B cell (primary cell): ENCODE data around the gene TRUB1. TPM values are rescaled to one million over a fixed set of nuclear protein-coding genes. Genes with fewer than 3 reads are reported as not detected.

ENCODE experiments used
- ATAC-seq: fragments of 200-7000 bp; cut with Tn5 transposase; one replicate; pipeline ENCODE4 v1.10.0; 2021; ENCODE audit warnings: low read depth, mild to moderate bottlenecking, moderate number of reproducible peaks, moderate library complexity
- CTCF ChIA-PET: fragments of 350-600 bp; sonication (Branson Sonifier 250); formaldehyde crosslinking; loops from one replicate; lab custom pipeline; 2021; ENCODE audit warnings: antibody characterized with exemption, inconsistent platforms; lab: Charles Lee
- POLR2A ChIA-PET: fragments of 350-600 bp; sonication (Branson Sonifier 250); formaldehyde crosslinking; loops from one replicate; lab custom pipeline; 2021; ENCODE audit warnings: antibody characterized with exemption; lab: Charles Lee
- DNase-seq: peaks from one replicate; pipeline ENCODE4 v3.0.0; 2013
- H2AFZ ChIP-seq: 2 replicates; pipeline ENCODE4 v1.6.1; 2012; ENCODE audit warnings: mild to moderate bottlenecking, low read depth, low read length; ENCODE audit not compliant: insufficient read depth, poor library complexity, severe bottlenecking
- H3K27ac ChIP-seq, 2 donors: 1 replicate in 1 of 2; 2 replicates in 1 of 2; pipeline ENCODE4 v1.5.1; 2012 to 2013; ENCODE audit warnings: low read length in 2 of 2, mild to moderate bottlenecking in 2 of 2, moderate library complexity in 1 of 2
- H3K27me3 ChIP-seq, 4 experiments: fragments of 200-600 bp in 1 of 4; sonication (generic) in 1 of 4; replicated peaks in 1 of 4; 1 replicate in 2 of 4; 2 replicates in 2 of 4; pipeline versions ENCODE4 v1.6.1 to v1.7.0; 2013 to 2016; ENCODE audit warnings: low read length in 3 of 4, mild to moderate bottlenecking in 2 of 4, mixed read lengths in 1 of 4, moderate library complexity in 1 of 4; ENCODE audit not compliant: insufficient read depth in 4 of 4, control insufficient read depth in 3 of 4; ENCODE audit errors: control extremely low read depth in 1 of 4
- H3K36me3 ChIP-seq, 2 experiments: replicated peaks in 1 of 2; 1 replicate in 1 of 2; 2 replicates in 1 of 2; pipeline versions ENCODE4 v1.6.1 to v1.7.1; 2013; ENCODE audit warnings: low read length in 1 of 2; ENCODE audit not compliant: insufficient read depth in 2 of 2, control insufficient read depth in 1 of 2; ENCODE audit errors: control extremely low read depth in 1 of 2, extremely low read depth in 1 of 2
- H3K4me1 ChIP-seq, 2 donors: fragments of 200-600 bp in 1 of 2; sonication (generic) in 1 of 2; 1 replicate in 1 of 2; 2 replicates in 1 of 2; pipeline versions ENCODE4 v1.5.1 to v1.6.1; 2013 to 2017; ENCODE audit warnings: low read length in 2 of 2; ENCODE audit not compliant: control insufficient read depth in 2 of 2, insufficient read depth in 2 of 2
- H3K4me2 ChIP-seq: replicated peaks from 2 replicates; pipeline ENCODE3; 2012; ENCODE audit warnings: mild to moderate bottlenecking, low read depth, low read length; ENCODE audit not compliant: poor library complexity, severe bottlenecking
- H3K4me3 ChIP-seq, 5 experiments: fragments of 200-600 bp in 1 of 5; sonication (generic) in 1 of 5; 1 replicate in 3 of 5; 2 replicates in 2 of 5; pipeline versions ENCODE4 v1.5.1 to v1.7.0; 2011 to 2016; ENCODE audit warnings: low read length in 4 of 5, mild to moderate bottlenecking in 4 of 5, low read depth in 2 of 5, control low read depth in 1 of 5, moderate library complexity in 1 of 5; ENCODE audit not compliant: insufficient read depth in 1 of 5; ENCODE audit errors: control extremely low read depth in 1 of 5, extremely low read depth in 1 of 5
- H3K79me2 ChIP-seq: fragments of 200-600 bp; sonication (generic); one replicate; pipeline ENCODE4 v1.6.0; 2016; ENCODE audit warnings: low read length; ENCODE audit not compliant: control insufficient read depth, insufficient read depth
- H3K9ac ChIP-seq: fragments of 200-600 bp; sonication (generic); 2 replicates; pipeline ENCODE4 v1.6.1; 2017; ENCODE audit warnings: mild to moderate bottlenecking, low read length, moderate library complexity
- H3K9me3 ChIP-seq, 3 donors: one replicate each; pipeline versions ENCODE4 v1.6.1 to v1.7.1; 2013; ENCODE audit warnings: low read length in 2 of 3; ENCODE audit not compliant: control insufficient read depth in 2 of 3, insufficient read depth in 1 of 3; ENCODE audit errors: control extremely low read depth in 1 of 3
- H4K20me1 ChIP-seq: 2 replicates; pipeline ENCODE4 v1.6.0; 2012; ENCODE audit warnings: mild to moderate bottlenecking, low read length; ENCODE audit not compliant: insufficient read depth, control insufficient read depth, poor library complexity, severe bottlenecking
- H3K27ac Mint-ChIP-seq: one replicate; pipeline ENCODE4 v1.8.0; 2021; ENCODE audit warnings: mixed read lengths
- H3K27me3 Mint-ChIP-seq: one replicate; pipeline ENCODE4 v1.8.0; 2021; ENCODE audit warnings: mixed read lengths
- H3K4me1 Mint-ChIP-seq: one replicate; pipeline ENCODE4 v1.8.0; 2021; ENCODE audit warnings: mixed read lengths
- H3K4me3 Mint-ChIP-seq: one replicate; pipeline ENCODE4 v1.8.0; 2021; ENCODE audit warnings: mixed read lengths
- H3K9me3 Mint-ChIP-seq: one replicate; pipeline ENCODE4 v1.8.0; 2022; ENCODE audit warnings: mixed read lengths; ENCODE audit not compliant: insufficient read depth
- CTCF ChIP-seq: fragments of 200-600 bp; IDR thresholded peaks from one replicate; pipeline ENCODE4 v1.8.0; 2022; ENCODE audit warnings: antibody characterized with exemption, mild to moderate bottlenecking
- EZH2 ChIP-seq: IDR thresholded peaks from 2 replicates; pipeline ENCODE4 v1.6.1; 2012; ENCODE audit warnings: borderline replicate concordance, low read depth, mild to moderate bottlenecking, moderate library complexity, low read length; ENCODE audit not compliant: insufficient read depth, poor library complexity, severe bottlenecking
- WGBS: methylation state at CpG from one replicate; pipeline ENCODE4 v1.1.5; 2013; ENCODE audit warnings: missing lambda C conversion rate; ENCODE audit not compliant: insufficient coverage; 5-methylcytosine and 5-hydroxymethylcytosine counted together
- intact Hi-C: fragments of 100-400 bp; cut with micrococcal nuclease; formaldehyde crosslinking; loops from one replicate; pipeline ENCODE4 v1.10.0; 2022
- polyA plus RNA-seq: library from polyadenylated mRNA; depleted of rRNA; stranded (reverse); fragments of >200 nt; gene quantifications from 2 replicates; pipeline ENCODE4 v1.2.3, GENCODE V29; 2012
- total RNA-seq, 2 donors: library from RNA; stranded (reverse); fragments of 120-200 nt in 1 of 2; gene quantifications; 1 replicate in 1 of 2; 2 replicates in 1 of 2; pipeline versions ENCODE4 v1.2.3 to v1.2.4, GENCODE V29; 2013 to 2022

Gene TRUB1
- total and polyA plus RNA-seq, 2 donors (not counting 1 experiment from before 2014, with no cell fraction given), result 6.5 to 15.7 TPM

GRCh38 chr10:114905450-114905849 is 32.5 kb upstream of the TRUB1 start:
- Histone ChIP-seq H3K9ac (no peak overlapping the region), H2AFZ (no peak overlapping the region), H4K20me1 (no peaks in the 10 kb centered on the region), H3K4me3 (no peak overlapping the region), H3K79me2 (no peaks in the 10 kb centered on the region), H3K27ac (no peak overlapping the region), H3K4me1 (no peaks in the 10 kb centered on the region), H3K9me3 (no peaks in the 10 kb centered on the region), H3K27me3 (peaks cover 0 to 2% (median under 1%) of the 10 kb centered on the region in 4 experiments), H3K36me3 (no peaks in the 10 kb centered on the region), H3K4me2 (no peak overlapping the region)
- Mint-ChIP-seq H3K27ac (no peak overlapping the region), H3K9me3 (no peaks in the 10 kb centered on the region), H3K4me1 (no peaks in the 10 kb centered on the region), H3K27me3 (peaks cover 20% of the 10 kb centered on the region), H3K4me3 (no peak overlapping the region)
- ATAC-seq, result no peak
- ChIA-PET CTCF (no interaction called here), POLR2A (no interaction called here)
- TF ChIP-seq CTCF (no peak), EZH2 (no peak)
- intact Hi-C loops, result no loop called here
- DNase-seq, result no peak

GRCh38 chr10:114906981-114907380 is 31.0 kb upstream of the TRUB1 start:
- Histone ChIP-seq H3K27me3 (peaks cover 0 to 2% (median under 1%) of the 10 kb centered on the region in 4 experiments), H4K20me1 (no peaks in the 10 kb centered on the region), H3K79me2 (no peaks in the 10 kb centered on the region), H3K4me1 (no peaks in the 10 kb centered on the region), H3K27ac (no peak overlapping the region), H2AFZ (no peak overlapping the region), H3K36me3 (no peaks in the 10 kb centered on the region), H3K4me3 (no peak overlapping the region), H3K9ac (no peak overlapping the region), H3K9me3 (no peaks in the 10 kb centered on the region), H3K4me2 (no peak overlapping the region)
- ChIA-PET CTCF (interaction anchor here (0.6 kb wide), 1 partner anchor 168 kb away, joined by 3 read pairs; no protein-coding TSS in a partner anchor), POLR2A (no interaction called here)
- WGBS, result 83% methylated on average over 1 of the region's 3 CpGs
- ATAC-seq, result no peak
- no peaks in the 10 kb centered on the region for H3K4me1 Mint-ChIP-seq
- H3K27me3 Mint-ChIP-seq, result peaks cover 19% of the 10 kb centered on the region
- TF ChIP-seq EZH2, result no peak
- no peak for TF ChIP-seq CTCF
- H3K4me3 Mint-ChIP-seq, result no peak overlapping the region
- no peak for DNase-seq
- no peak overlapping the region for H3K27ac Mint-ChIP-seq
- intact Hi-C loops, result no loop called here
- H3K9me3 Mint-ChIP-seq, result no peaks in the 10 kb centered on the region
